Measurements from ENCODE around the gene SHROOM2.

SHROOM2 gene

GRCh38 chrX:9862953-9863352, 76.7 kb downstream of the SHROOM2 start:
- DNase-seq (ENCODE audit: low spot score), result no peak

DNA sequence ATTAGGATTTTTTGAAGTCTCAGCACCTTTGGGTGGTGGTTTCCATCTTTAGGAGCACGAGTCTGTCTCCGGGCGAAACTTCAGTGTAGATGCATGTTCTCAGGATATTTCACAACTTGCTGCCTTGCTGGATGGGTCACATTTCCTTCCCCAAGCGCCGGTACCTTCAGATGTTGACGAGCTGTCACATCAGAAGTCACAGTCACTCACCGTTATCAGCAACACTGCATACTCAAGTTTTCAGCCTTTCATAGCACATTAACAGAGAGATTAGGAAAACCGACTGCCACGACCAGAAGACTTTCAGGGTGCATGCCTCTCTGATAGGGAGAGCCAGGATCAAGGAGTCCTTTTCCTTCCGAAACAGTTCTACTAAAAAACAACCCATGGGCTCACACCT, 77.8 kb downstream of the SHROOM2 start:
- no peak for DNase-seq (ENCODE audit: low spot score)

GRCh38 chrX:9865804-9866472, 79.7 kb downstream of the SHROOM2 start:
- no peak for DNase-seq (ENCODE audit: low spot score)

DNA sequence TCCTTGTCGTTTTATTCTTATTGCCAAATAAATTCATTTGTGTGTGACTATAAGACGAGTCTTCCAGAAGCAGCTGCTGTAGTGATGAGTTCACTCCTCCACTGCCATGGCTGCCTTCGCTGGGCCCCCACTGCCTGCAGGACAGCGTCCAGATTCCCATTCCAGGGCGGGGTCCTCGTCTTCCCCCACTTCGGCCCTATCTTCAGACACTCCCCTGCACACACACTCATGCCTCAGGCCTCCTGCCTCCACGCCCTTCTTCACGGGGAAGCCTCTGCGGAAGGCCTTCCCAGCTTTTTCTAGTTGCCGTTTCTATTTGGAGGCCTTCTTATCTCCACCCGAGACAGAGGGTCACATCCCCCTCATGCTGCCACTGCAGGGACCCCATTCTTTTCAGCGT, 80.4 kb downstream of the SHROOM2 start:
- DNase-seq (ENCODE audit: low spot score), result no peak

DNA sequence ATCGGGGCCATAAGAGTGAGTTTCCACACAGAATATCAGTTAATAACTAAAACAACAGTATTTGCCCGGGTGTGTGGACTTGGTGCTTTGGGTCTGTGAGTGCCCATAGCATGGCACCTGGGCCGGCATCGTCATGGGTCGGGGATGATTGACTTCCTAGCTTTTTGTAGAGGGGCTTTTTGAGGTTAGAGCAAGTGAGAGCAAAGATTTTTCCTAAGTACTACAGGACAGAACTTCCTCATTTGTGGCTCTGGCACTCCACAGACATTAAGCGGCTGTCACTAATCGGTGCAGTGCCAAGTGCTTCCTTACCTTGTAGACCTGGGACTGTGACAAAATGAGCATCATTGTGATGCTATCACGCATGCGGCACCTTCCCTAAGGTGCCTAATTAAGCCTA, 81.0 kb downstream of the SHROOM2 start:
- DNase-seq (ENCODE audit: low spot score), result no peak

GRCh38 chrX:9867753-9868152, 81.5 kb downstream of the SHROOM2 start:
- no peak for DNase-seq (ENCODE audit: low spot score)

- no peak for DNase-seq (ENCODE audit: low spot score)
Measured at GRCh38 chrX:9871701-9872268, 85.6 kb downstream of the SHROOM2 start.

DNA sequence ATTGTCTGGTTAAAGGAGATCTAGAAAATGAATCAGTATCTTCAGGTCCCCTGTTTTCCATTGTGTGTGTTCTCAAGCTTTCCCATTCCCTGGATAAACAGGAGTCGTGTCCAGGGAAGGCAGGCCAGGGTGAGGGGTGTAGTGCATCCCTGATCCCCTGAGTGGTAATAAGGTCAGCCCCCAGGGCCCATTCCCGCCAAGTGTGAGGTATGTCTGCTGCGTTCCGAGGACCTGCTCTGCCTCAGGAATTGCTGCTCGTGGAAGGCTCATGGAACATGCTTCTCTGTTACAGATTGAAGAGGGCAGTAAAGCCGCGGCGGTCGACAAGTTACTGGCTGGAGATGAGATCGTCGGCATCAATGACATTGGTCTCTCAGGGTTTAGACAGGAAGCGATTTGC, 87.1 kb downstream of the SHROOM2 start:
- DNase-seq (ENCODE audit: low spot score), result no peak

DNA sequence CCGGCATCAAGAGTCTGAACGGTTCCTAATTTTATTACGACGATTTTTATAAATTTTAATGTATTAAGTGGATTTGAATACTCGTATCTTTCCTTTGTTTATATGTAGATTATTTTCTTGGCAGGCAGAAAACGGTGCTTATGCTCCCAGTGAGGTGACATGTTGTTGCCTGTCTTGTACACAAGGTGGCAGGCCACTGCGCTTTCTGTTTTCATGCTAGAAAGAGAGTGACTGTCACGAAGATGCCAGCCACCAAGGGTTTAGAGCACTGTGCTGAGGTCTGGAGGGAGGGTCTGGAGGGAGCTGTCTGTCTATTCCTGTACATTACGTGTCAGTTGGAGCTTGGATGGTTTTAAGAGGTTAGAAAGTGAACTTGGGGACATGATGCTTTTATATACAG, 87.7 kb downstream of the SHROOM2 start:
- DNase-seq (ENCODE audit: low spot score), result peak; percentile 35

DNA sequence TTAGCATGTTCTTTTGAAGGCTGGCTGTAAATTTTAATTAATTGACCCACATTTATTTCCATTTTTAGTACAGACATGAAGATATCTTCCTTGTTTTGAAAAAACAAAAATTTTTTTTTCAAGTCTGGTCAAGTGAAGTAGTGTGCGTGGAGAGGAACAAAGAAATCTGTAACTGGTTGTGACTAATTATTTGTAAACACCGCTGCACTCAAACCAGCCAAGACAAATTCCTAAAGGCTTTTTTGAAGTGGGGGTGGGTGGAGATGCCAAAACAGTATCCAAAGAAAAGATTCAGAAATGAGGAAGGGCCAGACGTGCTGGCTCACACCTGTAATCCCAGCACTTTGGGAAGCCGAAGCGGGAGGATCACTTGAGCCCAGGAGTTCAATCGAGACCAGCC, 88.3 kb downstream of the SHROOM2 start:
- no peak for DNase-seq (ENCODE audit: low spot score)

DNA sequence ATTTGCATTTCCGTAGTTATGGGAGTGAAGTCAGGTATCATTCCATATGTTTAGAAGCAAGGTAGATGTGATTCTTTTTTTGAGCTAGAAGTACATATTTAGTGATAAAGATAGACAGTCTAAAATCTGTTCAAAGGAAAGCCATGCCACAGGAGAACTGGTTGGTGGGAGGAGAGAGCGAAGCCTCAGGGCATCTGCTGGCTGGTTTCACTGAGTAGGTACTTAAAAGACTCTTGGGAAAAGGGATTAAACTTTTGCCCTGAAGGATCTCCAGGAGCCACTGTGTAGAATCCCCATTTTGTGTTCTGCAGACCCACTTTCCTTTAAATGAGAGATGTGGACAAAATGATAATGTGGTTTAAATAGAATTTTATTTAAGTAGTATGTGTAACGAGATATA, 89.6 kb downstream of the SHROOM2 start:
- no peak for DNase-seq (ENCODE audit: low spot score)

GRCh38 chrX:9876201-9876600, 90.0 kb downstream of the SHROOM2 start:
- DNase-seq (ENCODE audit: low spot score), result no peak

GRCh38 chrX:9878146-9878820, 92.1 kb downstream of the SHROOM2 start:
- DNase-seq (ENCODE audit: low spot score), result peak; percentile 45

GRCh38 chrX:9880237-9880636, 94.0 kb downstream of the SHROOM2 start:
- no peak for DNase-seq (ENCODE audit: low spot score)

DNA sequence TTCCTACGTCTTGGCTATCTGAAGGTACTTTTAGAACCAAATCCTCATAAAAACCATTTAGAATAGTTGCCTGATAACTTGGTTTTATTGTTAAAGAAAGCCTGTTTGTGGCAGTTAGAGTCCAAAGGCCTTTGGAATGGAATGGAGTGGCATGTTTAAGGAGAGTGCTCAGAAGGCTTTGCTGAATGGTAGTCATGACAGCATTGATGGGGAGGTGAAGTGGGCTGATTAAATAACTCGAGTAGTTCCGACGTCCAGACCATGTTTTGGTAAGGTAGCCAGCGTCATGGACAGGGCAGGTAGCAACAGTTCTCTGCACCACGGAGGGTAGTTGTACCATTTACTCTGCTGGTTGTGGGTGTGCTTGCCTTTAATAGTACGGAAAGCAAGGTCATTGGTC, 94.6 kb downstream of the SHROOM2 start:
- no peak for DNase-seq (ENCODE audit: low spot score)

DNA sequence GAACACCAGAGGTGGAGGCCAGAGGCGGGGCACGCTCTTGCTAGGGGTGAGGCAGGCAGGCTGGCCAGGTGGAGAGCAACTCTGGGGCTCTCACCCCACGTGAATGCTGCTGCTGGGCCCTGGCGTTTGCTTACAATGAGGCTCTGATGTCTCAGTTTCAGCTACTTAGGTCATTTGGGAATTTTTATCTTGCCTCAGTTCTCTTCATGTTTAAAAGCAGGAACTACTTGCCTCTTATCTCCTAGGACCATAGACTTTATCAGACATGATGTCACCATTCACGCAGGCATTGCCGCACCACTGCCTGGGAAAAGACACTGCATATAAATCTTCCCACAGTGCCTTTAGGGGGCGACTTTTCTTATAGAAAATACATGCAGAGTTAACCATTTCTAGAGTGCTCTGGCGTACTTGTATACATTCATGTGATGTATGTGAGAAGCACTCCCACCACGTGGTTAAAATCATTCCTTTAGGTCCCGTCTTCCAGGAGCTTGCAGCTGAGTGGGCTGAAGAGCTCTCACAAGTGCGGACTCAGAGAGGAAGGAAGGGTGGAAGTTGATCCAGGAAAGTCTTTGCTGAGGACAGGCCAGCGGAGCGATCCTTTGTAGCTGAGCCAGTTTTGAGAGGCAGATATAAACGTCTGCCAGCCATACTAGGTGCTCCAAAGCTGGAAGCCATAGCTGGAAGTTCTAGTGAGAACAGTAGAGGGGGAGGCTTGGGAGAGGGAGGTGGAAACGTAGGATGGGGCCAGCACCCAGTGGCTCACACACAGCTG, 96.6 kb downstream of the SHROOM2 start:
- DNase-seq (ENCODE audit: low spot score), result peak; percentile 17

DNA sequence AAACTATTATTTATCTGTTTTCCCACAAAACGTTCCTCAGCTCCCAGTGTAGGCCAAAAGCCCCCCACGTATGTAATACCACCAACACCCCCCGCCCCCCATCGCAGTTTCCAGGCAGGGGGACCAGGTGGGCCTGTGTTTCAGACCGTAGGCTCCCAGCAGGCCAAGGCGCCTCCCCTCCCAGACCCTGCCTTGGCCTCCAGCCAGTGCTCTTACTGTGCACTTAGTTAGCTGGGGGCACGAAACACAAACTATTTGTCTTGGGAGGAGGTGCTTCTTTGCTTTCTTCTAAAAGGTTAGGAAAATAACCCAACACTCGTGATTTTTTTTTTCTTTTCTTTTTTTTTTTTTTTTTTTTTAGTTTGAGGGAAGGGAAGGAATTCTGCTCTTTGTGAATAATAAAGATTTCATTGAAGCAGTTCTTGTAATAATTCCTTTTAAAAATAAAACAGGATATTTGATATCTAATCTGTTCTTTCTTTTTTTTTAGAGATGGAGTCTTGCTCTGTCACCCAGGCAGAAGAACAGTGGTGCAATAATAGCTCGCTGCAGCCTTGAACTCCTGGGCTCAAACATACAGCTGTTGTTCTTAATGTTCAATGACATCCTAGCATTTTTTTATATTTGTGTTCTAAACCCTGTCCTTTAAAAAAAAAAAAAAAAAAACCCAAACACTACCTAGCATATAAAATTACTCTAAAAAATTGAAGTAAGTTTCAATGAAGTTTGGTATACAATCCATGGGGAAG, 98.0 kb downstream of the SHROOM2 start:
- no peak for DNase-seq (ENCODE audit: low spot score)

DNA sequence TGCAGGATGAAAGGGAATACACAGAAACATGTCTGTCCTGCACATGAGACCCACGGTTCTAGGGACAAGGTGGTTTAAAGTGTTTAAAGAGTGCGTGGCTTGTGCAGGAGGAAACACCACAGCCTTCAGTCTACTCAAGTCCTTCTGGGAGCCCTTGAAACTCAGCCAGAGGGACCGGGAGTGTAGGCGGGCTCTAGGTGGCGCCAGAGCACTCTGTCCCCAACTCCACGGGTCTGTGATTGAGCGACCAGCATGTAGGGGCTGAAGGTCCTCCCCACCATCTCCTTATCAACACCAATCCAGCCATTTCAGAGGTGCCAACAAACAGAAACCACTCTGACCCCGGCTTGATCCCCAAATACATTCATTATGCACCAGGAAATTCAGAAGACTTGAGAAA, 98.9 kb downstream of the SHROOM2 start:
- peak; percentile 51 for DNase-seq (ENCODE audit: low spot score)

DNA sequence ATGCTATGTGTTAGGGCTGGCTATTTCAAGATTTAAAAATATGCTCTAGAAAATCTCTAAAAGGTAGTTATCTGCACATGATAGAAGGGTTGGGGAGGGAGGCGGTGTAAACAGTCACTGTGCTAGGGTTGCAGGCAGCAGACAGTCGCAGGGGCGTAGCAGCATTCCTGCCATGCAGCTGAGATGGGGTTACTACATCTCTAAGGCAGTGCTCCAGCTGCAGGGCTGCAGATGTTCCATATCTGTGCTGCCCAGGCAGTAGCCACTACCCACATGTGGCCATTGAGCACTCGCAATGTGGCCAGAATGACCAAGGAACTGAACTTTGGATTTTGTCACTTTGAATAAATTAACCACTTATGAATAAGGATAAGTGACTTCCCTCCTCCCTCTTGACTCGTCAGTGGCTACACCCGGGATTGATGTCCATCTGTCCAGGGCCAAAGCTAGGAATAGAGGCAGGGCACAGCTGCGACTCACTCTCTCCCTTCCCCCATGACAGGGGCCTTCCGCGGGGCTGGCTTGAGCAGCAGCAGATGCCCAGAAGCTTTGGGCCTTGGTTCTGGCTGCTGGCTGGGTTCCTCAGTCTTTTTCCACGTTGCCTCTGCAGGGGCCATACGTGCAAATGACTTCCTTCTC, 101.5 kb downstream of the SHROOM2 start:
- no peak for DNase-seq (ENCODE audit: low spot score)

DNA sequence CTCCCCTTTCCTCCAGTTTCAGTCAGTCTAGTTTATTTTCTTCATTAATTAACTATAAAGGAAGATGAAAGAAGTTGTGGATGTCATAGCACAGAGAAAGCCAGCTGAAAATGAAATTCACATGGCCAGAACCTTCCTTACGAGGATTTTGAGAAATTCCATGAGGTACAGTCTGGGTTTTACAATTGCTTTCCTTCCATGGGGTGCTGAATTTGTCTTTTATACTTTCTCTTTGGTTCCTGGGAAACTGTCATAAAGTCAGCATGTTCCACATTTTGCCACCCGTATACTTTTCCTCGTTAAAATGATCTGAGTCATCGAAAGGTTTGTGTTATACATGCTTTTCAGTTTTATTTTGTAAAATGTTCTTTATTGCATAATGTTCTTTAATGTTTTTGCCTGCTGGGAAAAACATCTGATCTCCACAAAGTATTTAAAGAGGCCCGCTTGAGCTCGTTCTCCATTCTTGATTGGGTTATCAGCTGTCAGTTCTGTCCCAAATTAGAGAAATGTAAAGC, 102.8 kb downstream of the SHROOM2 start:
- DNase-seq (ENCODE audit: low spot score), result no peak

DNA sequence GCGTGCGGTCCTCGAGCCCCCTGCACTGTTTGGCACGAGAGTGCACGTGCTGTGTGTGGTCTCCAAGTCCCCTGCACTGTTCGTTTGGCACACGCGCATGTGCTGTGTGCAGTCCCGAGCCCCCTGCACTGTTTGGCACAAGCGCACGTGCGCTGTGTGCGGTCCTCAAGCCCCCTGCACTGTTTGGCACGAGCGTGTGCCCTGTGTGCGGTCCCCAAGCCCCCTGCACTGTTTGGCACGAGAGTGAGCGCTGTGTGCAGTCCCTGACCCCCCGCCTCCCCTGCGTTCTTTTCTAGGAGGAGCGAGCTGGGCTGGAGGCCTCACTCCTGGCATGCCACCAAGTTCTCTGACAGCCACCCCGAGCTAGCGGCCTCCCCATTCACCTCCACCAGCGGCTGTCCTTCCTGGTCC, 104.5 kb downstream of the SHROOM2 start:
- DNase-seq (ENCODE audit: low spot score), result no peak
